ENCODE results near the gene VWA7. TPM values are rescaled to one million over a fixed set of nuclear protein-coding genes. Genes with fewer than 3 reads are reported as not detected.
A peak's percentile ranks its signal among the peaks of the same experiment; 100 is the strongest.

VWA7 gene
- total RNA-seq, 4 donors from 2014 or later = 1.2 to 8.9 (median 5.4) TPM

- TF ChIP-seq CTCF (IDR thresholded peaks at IDR 0.05) = no peak
- no peak for TF ChIP-seq POLR2A (IDR thresholded peaks at IDR 0.05)
- Histone ChIP-seq H3K9me3 (no peaks in the 10 kb centered on the region), H3K27me3 (no peaks in the 10 kb centered on the region), H3K4me3 (replicated peaks in 1 of 3) (no peak overlapping the region), H3K4me1 (no peaks in the 10 kb centered on the region), H3K27ac (no peak overlapping the region), H3K36me3 (no peaks in the 10 kb centered on the region)
- WGBS, 2 donors = 86 to 98% methylated on average over 2 of the region's 2 CpGs
- DNase-seq = no peak
- intact Hi-C loops (cut with DNase I) = no loop called here
Measured at GRCh38 chr6:31770860-31771259, 6.3 kb downstream of the VWA7 start.

GRCh38 chr6:31769684-31770371 lies 7.3 kb downstream of the VWA7 start:
- no peak for TF ChIP-seq POLR2A (IDR thresholded peaks at IDR 0.05)
- TF ChIP-seq CTCF (IDR thresholded peaks at IDR 0.05) = peak in 5 of 6 experiments; percentile 19 to 57 (median 48)
- Histone ChIP-seq H3K27ac (no peak overlapping the region), H3K4me1 (no peaks in the 10 kb centered on the region), H3K9me3 (no peaks in the 10 kb centered on the region), H3K27me3 (no peaks in the 10 kb centered on the region), H3K4me3 (replicated peaks in 1 of 3) (no peak overlapping the region), H3K36me3 (no peaks in the 10 kb centered on the region)
- 67 to 69% methylated on average over 12 of the region's 12 CpGs for WGBS, 2 donors
- intact Hi-C loops (cut with DNase I) = no loop called here
- DNase-seq = peak; percentile 50 to 51

- intact Hi-C loops (cut with DNase I) = no loop called here
- H3K4me1 ChIP-seq = no peaks in the 10 kb centered on the region
- H3K36me3 ChIP-seq = no peaks in the 10 kb centered on the region
- no peak for TF ChIP-seq POLR2A (IDR thresholded peaks at IDR 0.05)
- H3K9me3 ChIP-seq = no peaks in the 10 kb centered on the region
- 90 to 92% methylated on average over 18 of the region's 18 CpGs for WGBS, 2 donors
- DNase-seq = no peak
- H3K4me3 ChIP-seq (replicated peaks in 1 of 3) = no peak overlapping the region
- H3K27ac ChIP-seq = no peak overlapping the region
- H3K27me3 ChIP-seq = no peaks in the 10 kb centered on the region
Measured at GRCh38 chr6:31768363-31769257, 8.5 kb downstream of the VWA7 start.

- H3K4me1 ChIP-seq = no peaks in the 10 kb centered on the region
- no peak overlapping the region for H3K4me3 ChIP-seq (replicated peaks in 1 of 3)
- TF ChIP-seq CTCF (IDR thresholded peaks at IDR 0.05) (no peak), POLR2A (IDR thresholded peaks at IDR 0.05) (no peak)
- H3K9me3 ChIP-seq = no peaks in the 10 kb centered on the region
- intact Hi-C loops (cut with DNase I) = no loop called here
- 70 to 85% methylated on average over 3 to 6 of the region's 6 CpGs for WGBS, 2 donors
- no peak for DNase-seq
- no peaks in the 10 kb centered on the region for H3K27me3 ChIP-seq
- no peaks in the 10 kb centered on the region for H3K36me3 ChIP-seq
- H3K27ac ChIP-seq = no peak overlapping the region
Measured at GRCh38 chr6:31767096-31767645, 10.0 kb downstream of the VWA7 start.

GRCh38 chr6:31765910-31766794 lies 11.0 kb downstream of the VWA7 start:
- Histone ChIP-seq H3K4me1 (no peaks in the 10 kb centered on the region), H3K36me3 (no peaks in the 10 kb centered on the region), H3K4me3 (replicated peaks in 1 of 3) (peak overlapping the region in 1 of 3 donors; percentile 4), H3K27me3 (no peaks in the 10 kb centered on the region), H3K9me3 (no peaks in the 10 kb centered on the region), H3K27ac (no peak overlapping the region)
- intact Hi-C loops (cut with DNase I) = no loop called here
- peak; percentile 18 to 38 for DNase-seq
- WGBS, 2 donors = 32 to 57% methylated on average over 24 to 28 of the region's 42 CpGs
- TF ChIP-seq CTCF (IDR thresholded peaks at IDR 0.05) (no peak), POLR2A (IDR thresholded peaks at IDR 0.05) (peak in 1 of 2 donors; percentile 5)
